MG63 (cell line): Measurements from ENCODE around the gene VCL. TPM values are rescaled to one million over a fixed set of nuclear protein-coding genes. Genes with fewer than 3 reads are reported as not detected.
"Not testable (repeated sequence)": the region's sequence is repeated elsewhere in the genome, so short reads cannot be mapped to it uniquely, and the experiment has no call there.

Source experiments
- DNase-seq: peaks from one replicate; pipeline ENCODE4 v3.0.0-alpha.2; 2020
- H3K27me3 ChIP-seq: fragments of 250-450 bp; sonication (Bioruptor Pico); 2 replicates; pipeline ENCODE4 v1.5.1; 2020; ENCODE audit warnings: mild to moderate bottlenecking, moderate library complexity
- H3K36me3 ChIP-seq: fragments of 250-450 bp; sonication (Bioruptor Pico); 2 replicates; pipeline ENCODE4 v1.5.1; 2020; ENCODE audit warnings: mild to moderate bottlenecking, moderate library complexity
- H3K4me3 ChIP-seq: fragments of 250-450 bp; sonication (Bioruptor Pico); 2 replicates; pipeline ENCODE4 v1.5.1; 2020; ENCODE audit warnings: mild to moderate bottlenecking, moderate library complexity
- H3K9me3 ChIP-seq: fragments of 250-450 bp; sonication (Bioruptor Pico); 2 replicates; pipeline ENCODE4 v1.5.1; 2020; ENCODE audit warnings: mild to moderate bottlenecking, moderate library complexity
- total RNA-seq: library from RNA; depleted of rRNA; stranded (reverse); fragments of >200 nt; shearing (Covaris generic); gene quantifications from 2 replicates; pipeline ENCODE4 v1.2.3, GENCODE V29; 2014; ENCODE audit warnings: low replicate concordance

VCL gene
- total RNA-seq, 1 experiment from 2014 or later: 109 TPM

DNA sequence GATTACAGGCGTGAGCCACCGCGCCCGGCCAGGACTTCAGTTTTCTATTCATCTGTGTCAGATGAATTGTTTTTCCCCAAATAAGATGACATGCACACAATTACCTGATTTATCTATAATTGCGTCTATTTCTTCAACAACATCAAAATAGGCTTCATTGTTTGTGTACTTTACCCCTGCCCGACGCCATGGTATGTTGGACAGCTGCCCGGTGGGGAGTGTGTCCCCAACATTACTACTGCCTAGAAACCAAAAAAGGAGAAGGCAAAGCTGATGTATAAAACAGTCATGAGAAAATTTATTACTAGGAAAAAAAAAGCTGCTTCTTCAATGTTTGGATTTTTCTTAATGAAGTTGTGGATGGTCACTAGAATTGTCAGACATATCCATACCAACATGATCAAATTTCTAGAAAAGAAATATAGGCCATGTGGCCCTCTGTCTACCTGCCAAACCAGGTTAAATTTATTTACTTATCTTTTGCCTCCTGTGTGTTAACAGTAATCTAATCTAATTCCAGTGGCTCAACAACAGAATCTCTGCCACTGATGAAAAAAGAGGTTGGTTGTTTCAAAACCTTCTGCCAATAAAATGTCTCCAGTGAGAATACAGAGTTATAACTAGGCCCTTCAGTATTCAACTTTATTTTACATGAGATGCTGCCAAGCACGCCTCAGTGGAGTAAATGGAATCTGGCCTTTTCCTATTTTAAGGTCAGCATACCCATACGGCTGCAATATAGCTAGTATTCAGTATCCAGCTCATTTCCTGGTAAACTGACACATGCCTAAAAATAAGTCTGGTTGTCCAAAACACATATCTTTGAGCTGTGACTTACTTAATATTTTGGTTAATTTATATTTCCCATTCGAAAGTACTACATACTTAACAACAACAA lies 136.3 kb downstream of the VCL start:
- Histone ChIP-seq H3K9me3 (no peaks in the 10 kb centered on the region), H3K27me3 (no peaks in the 10 kb centered on the region), H3K4me3 (no peak overlapping the region), H3K36me3 (peaks cover 57% of the 10 kb centered on the region)
- no peak for DNase-seq

DNA sequence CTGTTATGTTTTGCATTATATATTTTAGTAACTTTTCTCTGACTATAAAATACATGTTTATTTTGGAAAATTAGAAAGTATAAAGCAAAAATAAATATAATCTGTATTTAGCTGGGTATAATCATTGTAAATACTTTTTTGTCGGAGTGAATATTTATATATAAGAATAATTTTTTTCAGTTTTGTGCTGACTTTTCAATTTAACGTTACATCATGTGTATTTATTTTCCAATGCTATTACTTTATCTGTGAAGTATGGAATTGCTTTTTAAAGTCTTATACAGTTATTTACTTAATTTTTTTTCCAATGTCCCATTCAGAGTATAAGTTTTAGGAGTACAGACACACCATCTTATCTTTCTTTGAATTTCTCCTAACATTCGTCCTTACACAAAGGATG lies 137.5 kb downstream of the VCL start:
- peaks cover 52% of the 10 kb centered on the region for H3K36me3 ChIP-seq
- no peak overlapping the region for H3K4me3 ChIP-seq
- H3K9me3 ChIP-seq: no peaks in the 10 kb centered on the region
- DNase-seq: no peak
- H3K27me3 ChIP-seq: no peaks in the 10 kb centered on the region

DNA sequence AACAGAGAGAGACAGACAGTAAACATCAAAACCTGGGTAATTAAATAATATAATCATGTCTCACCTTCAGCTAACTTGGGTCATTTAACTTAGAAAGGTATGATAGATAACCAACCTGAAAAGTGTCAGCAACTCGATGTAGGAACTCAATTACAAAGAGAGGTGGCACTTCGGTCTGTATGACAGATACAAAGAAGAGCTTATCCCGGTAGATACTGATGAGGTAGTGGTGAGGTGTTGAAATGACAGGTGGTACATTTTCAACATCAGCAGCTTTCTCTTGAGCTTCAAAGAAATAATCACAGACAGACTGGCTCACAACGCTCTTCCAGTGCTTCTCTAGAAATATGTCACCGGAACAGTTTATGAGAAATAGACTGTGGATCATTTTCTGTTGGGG lies 140.1 kb downstream of the VCL start:
- no peaks in the 10 kb centered on the region for H3K9me3 ChIP-seq
- DNase-seq: no peak
- H3K27me3 ChIP-seq: no peaks in the 10 kb centered on the region
- peaks cover 45% of the 10 kb centered on the region for H3K36me3 ChIP-seq
- H3K4me3 ChIP-seq: no peak overlapping the region

DNA sequence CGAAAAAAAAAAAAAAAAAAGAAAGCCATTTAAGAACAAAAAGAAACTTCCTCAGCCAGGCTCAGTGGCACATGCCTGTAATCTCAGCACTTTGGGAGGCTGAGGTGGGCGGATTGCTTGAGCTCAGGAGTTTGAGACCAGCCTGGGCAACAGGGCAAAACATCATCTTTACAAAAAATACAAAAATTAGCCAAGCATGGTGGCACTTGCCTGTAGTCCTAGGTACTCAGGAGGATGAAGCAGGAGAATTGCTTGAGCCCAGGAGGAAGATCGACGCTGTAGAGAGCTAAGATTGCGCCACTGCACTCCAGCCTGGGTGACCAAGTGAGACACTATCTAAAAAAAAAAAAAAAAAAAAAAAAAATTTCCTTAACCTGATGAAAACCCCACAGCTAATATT lies 140.7 kb downstream of the VCL start:
- not testable (repeated sequence) for H3K9me3 ChIP-seq, H3K4me3 ChIP-seq, H3K27me3 ChIP-seq, DNase-seq
- H3K36me3 ChIP-seq: peaks cover 44% of the 10 kb centered on the region

DNA sequence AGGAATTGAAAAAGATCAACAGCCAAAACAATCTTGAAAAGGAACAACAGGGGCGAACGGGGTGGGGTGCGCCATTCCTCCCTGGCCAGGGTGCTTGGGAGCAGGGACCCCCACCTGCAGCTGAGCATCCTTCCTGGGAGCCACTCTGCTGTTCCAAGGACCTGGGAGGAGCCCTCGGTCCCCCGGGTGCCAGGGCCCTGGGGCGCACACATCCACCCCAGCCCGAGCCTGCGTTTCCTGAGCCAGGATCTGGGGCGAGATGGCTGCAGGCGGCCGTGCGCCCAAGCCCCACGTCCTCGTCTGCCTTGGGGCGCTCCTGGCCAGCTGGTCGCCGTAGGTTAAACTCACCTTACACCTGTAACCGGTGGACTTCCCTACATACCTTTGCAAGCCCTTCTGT lies 142.1 kb downstream of the VCL start:
- Histone ChIP-seq H3K9me3 (no peaks in the 10 kb centered on the region), H3K36me3 (peaks cover 30% of the 10 kb centered on the region), H3K4me3 (no peak overlapping the region), H3K27me3 (no peaks in the 10 kb centered on the region)
- no peak for DNase-seq

DNA sequence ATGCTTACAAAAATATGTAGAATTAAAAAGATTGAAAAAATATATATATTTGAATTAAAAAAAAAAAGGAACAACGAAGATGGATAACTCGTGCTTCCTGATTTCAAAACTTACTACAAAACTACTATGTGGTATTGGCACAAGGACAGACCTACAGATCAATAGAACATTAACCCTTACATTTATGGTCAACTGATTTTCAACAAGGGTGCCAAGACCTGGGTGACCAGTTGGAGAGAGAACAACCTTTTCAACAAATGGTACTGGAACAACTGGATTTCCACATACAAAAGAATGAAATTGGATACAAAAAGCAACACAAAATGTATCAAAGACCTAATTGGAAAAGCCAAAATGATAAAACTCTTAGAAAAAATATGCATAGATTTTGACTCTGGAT lies 142.6 kb downstream of the VCL start:
- no peak for DNase-seq
- Histone ChIP-seq H3K27me3 (no peaks in the 10 kb centered on the region), H3K4me3 (no peak overlapping the region), H3K9me3 (no peaks in the 10 kb centered on the region), H3K36me3 (peaks cover 27% of the 10 kb centered on the region)

DNA sequence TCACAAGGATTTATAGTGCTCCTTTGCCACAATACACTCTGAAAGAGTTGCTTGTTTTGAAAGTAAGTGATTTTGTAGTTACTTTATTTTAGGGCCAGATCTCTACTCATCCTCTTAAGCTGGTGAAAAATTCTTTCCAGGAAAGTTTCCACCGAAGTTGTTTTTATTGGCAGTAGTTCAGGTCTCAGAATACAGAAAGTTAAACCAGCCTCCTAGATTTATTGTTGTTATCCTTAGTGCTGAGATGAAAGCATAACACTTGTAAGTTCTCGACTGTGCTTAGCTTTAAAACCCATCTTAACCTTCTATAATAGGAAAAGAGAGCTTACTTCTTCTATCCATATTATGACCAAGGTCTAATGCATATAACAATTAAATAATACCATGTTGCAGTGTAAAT lies 147.2 kb downstream of the VCL start:
- no peak for DNase-seq
- Histone ChIP-seq H3K27me3 (no peaks in the 10 kb centered on the region), H3K4me3 (no peak overlapping the region), H3K36me3 (peaks cover 15% of the 10 kb centered on the region), H3K9me3 (no peaks in the 10 kb centered on the region)

DNA sequence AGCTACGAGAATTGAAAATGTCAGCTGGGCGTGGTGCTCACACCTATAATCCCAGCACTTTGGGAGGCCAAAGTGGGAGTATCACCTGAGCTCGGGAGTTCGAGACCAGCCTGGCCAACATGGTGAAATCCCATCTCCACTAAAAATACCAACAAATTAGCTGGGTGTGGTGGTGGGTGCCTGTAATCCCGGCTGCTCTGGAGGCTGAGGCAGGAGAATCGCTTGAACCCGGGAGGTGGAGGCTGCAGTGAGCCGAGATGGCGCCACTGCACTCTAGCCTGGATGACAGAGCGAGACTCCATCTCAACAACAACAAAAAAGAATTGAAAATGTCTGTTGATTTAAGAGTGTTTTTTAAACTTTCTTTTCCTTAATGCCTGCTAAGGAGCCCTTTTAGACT lies 149.1 kb downstream of the VCL start:
- DNase-seq, H3K9me3 ChIP-seq, H3K4me3 ChIP-seq, H3K27me3 ChIP-seq: not testable (repeated sequence)
- peaks cover 15% of the 10 kb centered on the region for H3K36me3 ChIP-seq

DNA sequence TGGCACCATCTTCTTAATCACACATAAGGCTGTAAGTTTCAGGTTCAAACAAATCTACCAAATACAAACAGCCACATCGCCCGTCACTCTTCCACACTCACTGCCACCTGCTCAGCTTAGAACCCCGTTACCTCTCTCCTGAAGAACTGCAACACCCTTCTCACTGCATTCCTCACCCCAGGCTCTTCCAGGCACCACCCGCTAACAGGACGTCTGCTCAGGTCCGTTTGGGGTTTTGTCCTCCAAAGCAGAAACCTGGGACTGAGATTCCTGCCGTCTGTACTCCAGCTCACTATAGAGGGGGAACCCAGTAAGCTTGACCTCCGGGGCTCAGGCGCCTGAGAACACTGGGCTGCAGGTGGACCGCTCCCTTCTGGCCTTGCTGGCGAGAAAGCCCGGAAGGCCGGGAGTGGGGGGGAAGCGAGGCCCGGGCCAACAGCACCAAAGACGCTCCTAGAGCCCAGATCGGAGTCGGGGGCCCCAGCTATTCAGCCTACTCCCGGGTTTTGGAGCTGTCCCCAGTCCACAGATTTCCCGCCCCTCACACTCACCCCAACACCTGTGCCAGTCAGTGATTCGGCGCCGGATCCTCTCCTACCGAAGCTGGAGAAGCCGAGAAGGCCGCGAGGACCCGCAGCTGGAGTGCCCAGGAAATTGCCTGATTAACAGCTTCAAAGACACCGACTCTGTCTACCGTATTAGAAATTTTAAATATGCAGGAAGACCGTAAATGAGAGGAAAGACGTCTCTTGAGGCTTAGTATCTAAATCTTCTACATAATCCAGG lies 152.5 kb downstream of the VCL start, which contains the start of gene AP3M1:
TSS of gene AP3M1 (minus strand) at position 625 of the 786 bp plus-strand sequence. CDS start 12,449 bp downstream, outside the sequence.
- DNase-seq: peak; percentile 75
- H3K36me3 ChIP-seq: peaks cover 15% of the 10 kb centered on the region
- no peaks in the 10 kb centered on the region for H3K9me3 ChIP-seq
- H3K4me3 ChIP-seq: peak within 1 kb of the TSS; percentile 74
- no peaks in the 10 kb centered on the region for H3K27me3 ChIP-seq

DNA sequence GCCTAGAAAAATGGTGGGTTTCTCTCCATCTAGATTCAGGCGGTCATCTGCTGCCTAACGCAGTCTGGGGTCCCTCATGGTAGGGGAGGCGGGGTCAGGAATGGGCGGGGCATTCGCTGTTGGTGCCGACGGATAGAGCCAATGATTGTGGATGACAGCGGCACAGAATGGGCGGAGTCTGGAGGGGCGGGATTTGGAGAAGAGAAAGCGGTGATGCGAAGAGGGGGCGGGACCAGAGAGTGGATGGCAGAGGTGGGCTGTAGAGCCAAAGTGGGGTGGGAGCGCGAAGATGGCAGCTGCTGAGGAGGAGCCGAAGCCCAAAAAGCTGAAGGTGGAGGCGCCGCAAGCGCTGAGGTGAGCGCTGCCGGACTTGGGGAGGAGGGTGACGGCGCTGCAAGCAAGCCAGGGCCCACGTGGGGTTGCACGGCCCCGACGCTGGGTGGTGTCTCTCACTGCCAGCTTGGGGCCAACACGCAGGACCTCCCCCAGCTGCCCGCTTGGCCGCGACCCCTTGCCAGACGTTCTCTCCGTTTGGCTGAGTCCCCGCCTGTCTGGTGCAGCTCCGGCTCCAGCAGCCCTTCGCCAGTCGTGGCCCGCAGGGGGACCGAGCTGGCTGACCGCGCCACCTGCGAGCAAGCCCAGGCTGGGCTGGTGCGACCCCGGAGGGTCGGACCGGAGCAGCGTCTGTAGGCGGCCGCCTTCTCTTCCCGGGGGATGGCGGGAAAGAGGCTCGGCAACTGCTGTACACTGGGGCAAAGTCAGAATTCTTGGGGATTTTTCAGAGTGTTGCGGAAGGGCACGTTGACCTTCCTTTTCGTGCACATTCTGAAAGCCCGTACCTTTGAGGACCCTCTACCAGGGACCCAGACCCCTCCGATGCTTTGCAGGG lies 153.3 kb downstream of the VCL start, which contains the start of gene ADK:
TSS of gene ADK (plus strand) at position 232 of the 889 bp plus-strand sequence. CDS start at position 290, 58 bp downstream.
- H3K9me3 ChIP-seq: no peaks in the 10 kb centered on the region

DNA sequence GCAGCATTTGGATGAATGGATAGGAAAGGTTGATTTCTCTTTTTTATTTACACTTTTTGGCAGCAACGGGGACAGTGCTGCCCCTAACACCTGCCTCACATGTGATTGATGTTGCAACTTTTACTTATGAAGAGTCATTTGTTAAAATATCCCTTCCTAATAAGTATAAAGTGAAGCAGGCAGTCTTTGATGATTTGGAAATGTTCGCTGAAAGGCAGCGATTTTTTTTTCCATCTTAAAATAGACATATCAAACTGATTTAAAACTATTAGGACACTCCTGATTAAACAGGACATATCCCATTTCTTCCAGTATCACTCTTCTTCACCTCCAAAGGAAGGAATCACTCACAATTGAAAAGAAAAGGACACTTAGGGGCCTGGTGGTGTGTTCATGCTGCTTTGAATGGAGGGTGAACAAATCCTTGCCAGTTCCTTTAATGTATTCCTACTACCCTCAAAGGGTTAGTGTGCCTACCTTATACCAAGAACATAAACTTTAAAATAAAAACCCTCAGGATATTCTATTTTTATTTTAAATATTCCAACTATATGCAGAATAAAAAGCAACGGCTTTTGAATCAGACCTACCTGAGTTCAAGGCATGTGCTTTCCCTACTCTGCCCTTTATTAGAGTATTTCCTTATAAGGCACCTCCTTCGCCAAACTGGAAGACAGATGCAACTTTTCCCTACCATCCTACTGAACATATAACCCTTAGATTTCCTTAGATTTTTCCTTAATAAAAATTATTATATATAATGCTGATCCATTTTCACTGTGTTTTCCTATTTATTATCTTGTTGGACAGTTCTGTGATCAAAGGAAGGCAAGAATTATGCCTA lies 154.2 kb downstream of the VCL start:
- DNase-seq: no peak
- H3K9me3 ChIP-seq: no peaks in the 10 kb centered on the region
- peak overlapping the region; percentile 74 for H3K4me3 ChIP-seq
- H3K36me3 ChIP-seq: peaks cover 8% of the 10 kb centered on the region; the same call in 1 of the 2 replicates
- no peaks in the 10 kb centered on the region for H3K27me3 ChIP-seq

More for the DNA sequence above, 153.3 kb downstream of the VCL start, which contains the start of gene ADK:
- no peaks in the 10 kb centered on the region for H3K27me3 ChIP-seq
- H3K36me3 ChIP-seq: peaks cover 10% of the 10 kb centered on the region
- peak within 1 kb of the TSS; percentile 74 for H3K4me3 ChIP-seq
- DNase-seq: peak; percentile 96

DNA sequence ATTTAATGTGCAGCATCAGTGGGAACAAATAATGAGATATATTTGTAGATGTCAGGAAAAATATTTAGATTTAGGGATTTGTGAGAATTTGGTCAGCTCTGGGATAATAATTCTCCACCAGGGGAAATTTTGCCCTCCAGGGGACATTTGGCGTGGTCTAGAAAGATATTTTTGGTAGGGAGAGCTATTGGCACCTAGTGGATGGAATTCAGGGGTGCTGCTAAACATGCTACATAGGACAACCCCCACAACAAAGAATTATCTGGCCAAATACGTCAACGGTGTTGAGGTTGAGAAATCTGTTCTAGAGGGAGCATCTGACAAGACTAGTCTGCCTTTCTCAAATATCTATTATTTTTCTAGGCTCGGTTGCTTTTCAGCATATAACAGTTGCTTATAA lies 155.2 kb downstream of the VCL start:
- Histone ChIP-seq H3K36me3 (no peaks in the 10 kb centered on the region), H3K4me3 (no peak overlapping the region), H3K9me3 (no peaks in the 10 kb centered on the region), H3K27me3 (no peaks in the 10 kb centered on the region)
- no peak for DNase-seq

DNA sequence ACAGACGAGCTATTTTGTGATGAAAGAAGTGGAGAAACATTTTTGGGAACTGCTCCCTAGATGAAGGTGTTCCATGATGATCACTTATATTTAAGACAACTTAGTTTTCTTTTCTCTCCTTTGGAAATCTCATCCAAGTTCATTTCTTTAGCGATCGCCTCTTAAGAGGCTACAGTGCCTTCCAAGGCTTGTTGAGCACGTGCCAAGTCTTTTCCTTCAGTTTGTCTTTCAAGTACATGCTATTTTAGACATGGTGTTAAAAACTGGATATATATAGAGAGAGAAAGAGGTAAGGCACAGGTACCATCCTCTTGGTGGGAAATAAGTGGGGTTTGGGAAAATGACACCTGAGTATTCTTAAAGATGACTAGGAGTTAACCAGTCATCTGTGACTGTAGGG lies 155.8 kb downstream of the VCL start:
- Histone ChIP-seq H3K36me3 (no peaks in the 10 kb centered on the region), H3K9me3 (no peaks in the 10 kb centered on the region), H3K4me3 (no peak overlapping the region), H3K27me3 (no peaks in the 10 kb centered on the region)
- DNase-seq: no peak

DNA sequence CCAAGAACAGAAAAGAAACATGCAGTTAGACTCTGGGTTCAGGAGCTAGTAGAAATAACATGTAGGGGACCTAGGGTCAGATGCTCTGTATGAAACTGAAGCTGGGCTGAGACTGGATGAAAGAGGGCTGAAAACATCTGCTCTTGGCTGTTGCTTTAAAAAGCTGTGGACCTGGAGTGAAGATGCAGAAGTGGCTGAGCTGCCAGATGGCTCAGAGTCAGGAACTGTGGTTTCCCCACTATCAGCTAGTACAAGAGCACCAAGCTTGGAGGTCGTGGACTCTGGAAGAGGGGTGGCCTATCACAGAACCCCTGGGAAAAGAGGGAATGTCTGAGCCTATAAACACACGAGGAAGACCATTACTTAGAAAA lies 159.0 kb downstream of the VCL start:
- Histone ChIP-seq H3K4me3 (no peak overlapping the region), H3K27me3 (no peaks in the 10 kb centered on the region), H3K9me3 (no peaks in the 10 kb centered on the region), H3K36me3 (no peaks in the 10 kb centered on the region)
- DNase-seq: no peak

DNA sequence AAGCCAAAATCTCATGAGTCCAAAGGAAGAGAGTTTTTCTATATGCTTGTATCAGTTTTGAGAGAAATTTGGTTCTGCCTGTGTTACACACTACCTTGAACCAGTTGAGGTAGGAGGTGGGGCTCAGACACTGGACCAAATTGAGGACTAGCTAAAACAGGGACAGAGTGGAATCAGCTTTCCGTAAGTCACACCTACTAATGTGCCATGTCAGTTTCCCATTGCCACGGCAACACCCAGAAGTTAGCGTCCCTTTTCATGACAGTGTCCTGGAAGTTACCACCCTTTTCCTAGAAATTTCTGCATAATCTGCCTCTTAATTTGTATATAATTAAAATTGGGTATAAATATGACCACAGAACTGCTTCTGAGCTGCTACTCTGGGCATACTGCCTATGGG lies 162.1 kb downstream of the VCL start:
- Histone ChIP-seq H3K4me3 (no peak overlapping the region), H3K36me3 (no peaks in the 10 kb centered on the region), H3K27me3 (no peaks in the 10 kb centered on the region), H3K9me3 (no peaks in the 10 kb centered on the region)
- DNase-seq: no peak
